ENCODE measurements around the gene WDR86. TPM values are rescaled to one million over a fixed set of nuclear protein-coding genes. Genes with fewer than 3 reads are reported as not detected.

The WDR86 gene
- total RNA-seq, 1 experiment from 2014 or later, result 7.7 TPM

DNA sequence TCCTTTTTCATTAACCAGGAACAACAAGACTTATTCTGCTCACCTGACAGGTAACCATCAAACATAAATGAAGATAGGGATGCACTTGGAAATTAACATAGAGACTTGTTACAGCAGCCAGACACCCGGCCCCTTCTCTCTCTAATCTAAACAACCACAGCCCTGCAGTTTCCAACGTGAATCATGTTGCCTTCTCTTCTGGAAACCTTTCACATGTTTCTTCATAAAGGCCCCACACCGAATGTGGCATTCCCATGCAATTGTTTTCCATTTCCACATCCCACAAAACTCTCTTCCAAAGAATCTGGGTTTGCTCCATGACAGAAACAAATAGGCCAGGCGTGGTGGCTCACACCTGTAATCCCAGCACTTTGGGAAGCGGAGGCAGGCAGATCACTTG is 15.0 kb upstream of the WDR86 start:
- intact Hi-C loops (cut with micrococcal nuclease; ENCODE audit: unreplicated experiment), result loop anchor here (5.0 kb wide), 1 partner anchor 263 kb away; no protein-coding TSS in a partner anchor
- Histone ChIP-seq H4K20me1 (ENCODE audit: insufficient read depth) (no peaks in the 10 kb centered on the region), H3K36me3 (ENCODE audit: low read depth) (no peaks in the 10 kb centered on the region), H3K27ac (no peak overlapping the region), H3K27me3 (ENCODE audit: insufficient read depth, low read depth) (no peaks in the 10 kb centered on the region), H3K4me1 (replicated peaks; ENCODE audit: insufficient read depth) (peaks cover 45% of the 10 kb centered on the region), H3F3A (ENCODE audit: insufficient read depth, low read depth) (peaks cover 7% of the 10 kb centered on the region; the same call in 1 of the 2 replicates), H2AFZ (no peak overlapping the region), H3K4me3 (no peak overlapping the region), H3K9me3 (ENCODE audit: insufficient read depth, low read depth) (0 out of 2 replicates have a peak, but pooled peaks cover 11% of the 10 kb centered on the region), H3K9me2 (ENCODE audit: insufficient read depth) (no peaks in the 10 kb centered on the region), H3K79me2 (ENCODE audit: low read depth) (no peaks in the 10 kb centered on the region), H3K4me2 (no peak overlapping the region)
- TF ChIP-seq CTCF (conservative IDR thresholded peaks at IDR 0.05) (no peak), EZH2 (IDR thresholded peaks at IDR 0.05; ENCODE audit: low read depth) (no peak)
- BruUV-seq (replicated peaks), result no TSS peak
- DNase-seq, result no peak
- CTCF ChIA-PET, result no interaction called here
- POLR2A ChIA-PET (ENCODE audit: unreplicated experiment), result no interaction called here

- TF ChIP-seq EZH2 (IDR thresholded peaks at IDR 0.05; ENCODE audit: low read depth) (no peak), CTCF (conservative IDR thresholded peaks at IDR 0.05) (no peak)
- no peak overlapping the region for H3K4me3 ChIP-seq
- no peaks in the 10 kb centered on the region; the same call in 1 of the 2 replicates for H3F3A ChIP-seq (ENCODE audit: insufficient read depth, low read depth)
- peaks cover 37% of the 10 kb centered on the region for H3K4me1 ChIP-seq (replicated peaks; ENCODE audit: insufficient read depth)
- H3K9me3 ChIP-seq (ENCODE audit: insufficient read depth, low read depth), result 0 out of 2 replicates have a peak, but pooled peaks cover 11% of the 10 kb centered on the region
- CTCF ChIA-PET, result no interaction called here
- no peaks in the 10 kb centered on the region for H3K36me3 ChIP-seq (ENCODE audit: low read depth)
- intact Hi-C loops (cut with micrococcal nuclease; ENCODE audit: unreplicated experiment), result no loop called here
- H4K20me1 ChIP-seq (ENCODE audit: insufficient read depth), result no peaks in the 10 kb centered on the region
- no TSS peak for BruUV-seq (replicated peaks)
- H3K27me3 ChIP-seq (ENCODE audit: insufficient read depth, low read depth), result no peaks in the 10 kb centered on the region
- H3K27ac ChIP-seq, result no peak overlapping the region
- no peak for DNase-seq
- no peak overlapping the region for H3K4me2 ChIP-seq
- no peaks in the 10 kb centered on the region for H3K9me2 ChIP-seq (ENCODE audit: insufficient read depth)
- H2AFZ ChIP-seq, result no peak overlapping the region
- POLR2A ChIA-PET (ENCODE audit: unreplicated experiment), result interaction anchor here (0.6 kb wide), 1 partner anchor 25 kb away, joined by 25 read pairs; no protein-coding TSS in a partner anchor
- no peaks in the 10 kb centered on the region for H3K79me2 ChIP-seq (ENCODE audit: low read depth)
These were observed 14.1 kb upstream of the WDR86 start for GRCh38 chr7:151423936-151424335.

DNA sequence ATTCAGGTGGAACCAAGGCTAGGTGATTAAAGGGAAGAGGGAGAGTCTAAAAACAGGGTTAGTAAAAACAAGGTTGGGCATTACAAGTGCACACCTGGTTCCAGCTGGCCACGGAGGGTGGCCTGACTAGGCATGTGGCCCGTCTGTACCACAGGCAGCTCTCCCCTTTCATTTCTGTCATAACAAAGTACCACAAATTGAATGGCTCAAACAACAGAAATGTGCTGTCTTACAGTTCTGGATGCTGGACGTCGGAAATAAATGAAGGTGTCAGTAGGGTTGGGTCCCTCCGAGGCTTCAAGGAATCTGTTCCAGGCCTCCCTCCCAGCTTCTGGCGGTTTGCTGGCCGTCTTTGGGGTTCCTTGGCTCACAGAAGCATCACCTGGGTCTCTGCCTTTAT is 13.4 kb upstream of the WDR86 start:
- no peak for DNase-seq
- no peak overlapping the region for H3K27ac ChIP-seq
- no TSS peak for BruUV-seq (replicated peaks)
- CTCF ChIA-PET, result no interaction called here
- peaks cover 31% of the 10 kb centered on the region for H3K4me1 ChIP-seq (replicated peaks; ENCODE audit: insufficient read depth)
- H3K79me2 ChIP-seq (ENCODE audit: low read depth), result no peaks in the 10 kb centered on the region
- POLR2A ChIA-PET (ENCODE audit: unreplicated experiment), result no interaction called here
- H3K9me2 ChIP-seq (ENCODE audit: insufficient read depth), result no peaks in the 10 kb centered on the region
- H2AFZ ChIP-seq, result no peak overlapping the region
- no peak overlapping the region for H3K4me3 ChIP-seq
- H4K20me1 ChIP-seq (ENCODE audit: insufficient read depth), result no peaks in the 10 kb centered on the region
- H3F3A ChIP-seq (ENCODE audit: insufficient read depth, low read depth), result no peaks in the 10 kb centered on the region; the same call in 1 of the 2 replicates
- H3K4me2 ChIP-seq, result no peak overlapping the region
- 0 out of 2 replicates have a peak, but pooled peaks cover 11% of the 10 kb centered on the region for H3K9me3 ChIP-seq (ENCODE audit: insufficient read depth, low read depth)
- intact Hi-C loops (cut with micrococcal nuclease; ENCODE audit: unreplicated experiment), result no loop called here
- H3K27me3 ChIP-seq (ENCODE audit: insufficient read depth, low read depth), result no peaks in the 10 kb centered on the region
- no peaks in the 10 kb centered on the region for H3K36me3 ChIP-seq (ENCODE audit: low read depth)
- TF ChIP-seq CTCF (conservative IDR thresholded peaks at IDR 0.05) (no peak), EZH2 (IDR thresholded peaks at IDR 0.05; ENCODE audit: low read depth) (no peak)
